K562 (cell line): ENCODE results near the gene HSPB1. TPM values are rescaled to one million over a fixed set of nuclear protein-coding genes. Genes with fewer than 3 reads are reported as not detected.

Experiments
- CTBP1 ChIP-seq: fragments of 450-650 bp; IDR thresholded peaks from 2 replicates; pipeline ENCODE4 v1.6.1; 2016; ENCODE audit warnings: borderline replicate concordance
- FOXM1 ChIP-seq, 2 experiments: fragments of 450-650 bp in 1 of 2; sonication (generic) in 1 of 2; formaldehyde crosslinking in 1 of 2; IDR thresholded peaks; 2 replicates each; pipeline versions ENCODE4 v1.6.1 to v1.9.0; 2017 to 2022; ENCODE audit warnings: low read depth in 2 of 2, mild to moderate bottlenecking in 2 of 2, missing genetic modification reagents in 1 of 2, moderate library complexity in 1 of 2
- HDAC1 ChIP-seq, 2 experiments: fragments of 450-650 bp; IDR thresholded peaks; 2 replicates each; pipeline ENCODE4 v1.6.1; 2016 to 2017; ENCODE audit warnings: inconsistent platforms in 1 of 2, mild to moderate bottlenecking in 1 of 2, moderate library complexity in 1 of 2
- NBN ChIP-seq: fragments of 450-650 bp; IDR thresholded peaks from 2 replicates; pipeline ENCODE4 v1.6.1; 2016; ENCODE audit warnings: low read depth, mild to moderate bottlenecking
- NONO ChIP-seq, 2 experiments: fragments of 200-400 bp in 1 of 2; fragments of 450-650 bp in 1 of 2; formaldehyde crosslinking in 1 of 2; IDR thresholded peaks; 2 replicates each; pipeline ENCODE4 v1.6.1; 2017; ENCODE audit warnings: low read depth in 2 of 2, mild to moderate bottlenecking in 2 of 2, moderate library complexity in 2 of 2, low read length in 1 of 2
- NUFIP1 ChIP-seq: fragments of 450-650 bp; IDR thresholded peaks from 2 replicates; pipeline ENCODE4 v1.6.1; 2018; ENCODE audit not compliant: partially characterized antibody
- POLR2B ChIP-seq: fragments of 450-650 bp; IDR thresholded peaks from 2 replicates; pipeline ENCODE4 v1.6.1; 2018; ENCODE audit warnings: low read depth; ENCODE audit not compliant: partially characterized antibody
- RBBP5 ChIP-seq: fragments of 200-600 bp; sonication (generic); IDR thresholded peaks from 2 replicates; pipeline ENCODE4 v1.6.1; 2012; ENCODE audit warnings: borderline replicate concordance, mild to moderate bottlenecking, low read length, control low read depth, inconsistent platforms; ENCODE audit not compliant: insufficient read depth, poor library complexity, severe bottlenecking
- SRF ChIP-seq, 2 experiments: fragments of 250-450, 450-650 bp in 1 of 2; sonication (Bioruptor Pico) in 1 of 2; sonication (generic) in 1 of 2; formaldehyde crosslinking; IDR thresholded peaks; 2 replicates each; pipeline versions ENCODE4 v1.5.0 to v1.5.1; 2020 to 2022; ENCODE audit warnings: mild to moderate bottlenecking in 1 of 2, missing genetic modification reagents in 1 of 2
- TRIM24 ChIP-seq, 2 experiments: fragments of 450-650 bp; IDR thresholded peaks; 2 replicates each; pipeline ENCODE4 v1.6.1; 2016
- ZKSCAN8 ChIP-seq: fragments of 200-800 bp; sonication (Bioruptor generic); IDR thresholded peaks from 2 replicates; pipeline ENCODE4 v1.6.1; 2016; ENCODE audit warnings: missing genetic modification characterization, missing compliant biosample characterization
- polyA plus RNA-seq, 8 experiments: library from polyadenylated mRNA; depleted of rRNA in 4 of 8; stranded (reverse) in 5 of 8; unstranded in 3 of 8; fragments of >200 nt; fragmentation: Nextera tagmentation in 2 of 8; fragmentation: Illumina TruSeq in 1 of 8; extraction: Ambion mirVana in 2 of 8; extraction: Trizol in 1 of 8; gene quantifications; 2 replicates each; pipeline versions ENCODE4 v1.2.1 to v1.2.3, GENCODE V29; 2011 to 2014; ENCODE audit warnings: inconsistent platforms in 1 of 8, missing spikeins in 1 of 8
- total RNA-seq, 7 experiments: library from RNA; depleted of rRNA in 6 of 7; stranded (reverse); fragments of >200 nt in 6 of 7; fragmentation: Illumina TruSeq in 2 of 7; extraction: Trizol in 2 of 7; gene quantifications; 2 replicates each; pipeline versions ENCODE4 v1.2.1 to v1.2.3, GENCODE V29; 2011 to 2021; ENCODE audit warnings: low replicate concordance in 1 of 7
- TF ChIP-seq, protein P1 (sequence below): fragments of 450-650 bp; formaldehyde crosslinking; IDR thresholded peaks from 2 replicates; pipeline ENCODE4 v1.4.0; 2020; ENCODE audit warnings: mild to moderate bottlenecking, moderate library complexity
- TF ChIP-seq, protein P2 (sequence below): fragments of 450-650 bp; formaldehyde crosslinking; IDR thresholded peaks from 2 replicates; pipeline ENCODE4 v1.4.0; 2020; ENCODE audit warnings: mild to moderate bottlenecking, moderate library complexity
- TF ChIP-seq, protein P3 (sequence below): sonication (generic); formaldehyde crosslinking; IDR thresholded peaks from 2 replicates; pipeline ENCODE4 v1.9.0; 2022; ENCODE audit warnings: mild to moderate bottlenecking, missing genetic modification reagents
- TF ChIP-seq, protein P4 (sequence below): sonication (generic); formaldehyde crosslinking; IDR thresholded peaks from 2 replicates; pipeline ENCODE4 v1.8.1; 2022; ENCODE audit warnings: missing genetic modification reagents
- TF ChIP-seq, protein P5 (sequence below): sonication (generic); formaldehyde crosslinking; IDR thresholded peaks from 2 replicates; pipeline ENCODE4 v1.8.0; 2022; ENCODE audit warnings: mild to moderate bottlenecking, missing genetic modification reagents
- TF ChIP-seq, protein P6 (sequence below): fragments of 450-650 bp; IDR thresholded peaks from 2 replicates; pipeline ENCODE4 v1.6.1; 2016; ENCODE audit warnings: low read depth, mild to moderate bottlenecking, moderate library complexity

Gene HSPB1
- total and polyA plus RNA-seq, 9 of the 15 experiments (the other 6 are each of a cell fraction or from before 2014, with no cell fraction given): 27.1 to 522 (median 138) TPM

DNA sequence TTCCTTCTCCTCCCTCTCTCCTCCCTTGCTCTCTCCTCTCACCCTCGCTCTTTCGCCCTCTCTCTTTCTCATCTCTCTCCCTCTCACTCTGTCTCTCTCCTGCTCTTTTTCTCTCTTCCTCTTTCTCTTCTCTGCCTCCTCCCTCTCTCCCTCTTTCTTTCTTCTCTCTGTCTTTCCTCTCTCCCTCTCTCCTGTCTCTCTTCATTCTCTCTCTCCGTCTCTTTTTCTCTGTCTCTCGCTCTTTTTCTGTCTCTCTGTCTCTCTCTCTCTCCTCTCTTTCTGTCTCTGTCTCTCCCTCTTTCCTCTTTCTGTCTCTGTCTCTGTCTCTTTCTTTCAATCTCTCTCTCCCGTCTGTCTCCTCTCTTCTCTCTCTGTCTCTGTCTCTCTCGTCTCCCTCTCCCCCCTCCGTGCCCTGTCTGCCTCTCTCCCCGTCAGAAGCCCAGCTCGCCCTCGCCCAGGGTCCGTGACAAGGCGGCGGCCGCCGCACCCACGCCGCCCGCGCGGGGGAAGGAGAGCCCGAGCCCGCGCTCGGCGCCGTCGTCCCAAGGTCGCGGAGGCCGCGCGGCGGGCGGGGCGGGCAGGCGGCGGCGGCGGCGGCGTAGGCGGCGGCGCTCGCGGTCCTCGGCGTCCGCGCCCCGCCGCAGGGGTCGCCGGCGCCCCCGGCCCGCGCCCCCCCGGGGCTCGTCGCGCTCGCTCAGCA lies 21.3 kb upstream of the HSPB1 start (continued):
- TF ChIP-seq, protein P1, sequence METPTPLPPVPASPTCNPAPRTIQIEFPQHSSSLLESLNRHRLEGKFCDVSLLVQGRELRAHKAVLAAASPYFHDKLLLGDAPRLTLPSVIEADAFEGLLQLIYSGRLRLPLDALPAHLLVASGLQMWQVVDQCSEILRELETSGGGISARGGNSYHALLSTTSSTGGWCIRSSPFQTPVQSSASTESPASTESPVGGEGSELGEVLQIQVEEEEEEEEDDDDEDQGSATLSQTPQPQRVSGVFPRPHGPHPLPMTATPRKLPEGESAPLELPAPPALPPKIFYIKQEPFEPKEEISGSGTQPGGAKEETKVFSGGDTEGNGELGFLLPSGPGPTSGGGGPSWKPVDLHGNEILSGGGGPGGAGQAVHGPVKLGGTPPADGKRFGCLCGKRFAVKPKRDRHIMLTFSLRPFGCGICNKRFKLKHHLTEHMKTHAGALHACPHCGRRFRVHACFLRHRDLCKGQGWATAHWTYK: no peak
- no peak for TF ChIP-seq NUFIP1
- TF ChIP-seq HDAC1 (IDR thresholded peaks at IDR 0.05): peak; percentile 55 to 76; a peak in 2 of 4 replicates
- TF ChIP-seq, protein P2, sequence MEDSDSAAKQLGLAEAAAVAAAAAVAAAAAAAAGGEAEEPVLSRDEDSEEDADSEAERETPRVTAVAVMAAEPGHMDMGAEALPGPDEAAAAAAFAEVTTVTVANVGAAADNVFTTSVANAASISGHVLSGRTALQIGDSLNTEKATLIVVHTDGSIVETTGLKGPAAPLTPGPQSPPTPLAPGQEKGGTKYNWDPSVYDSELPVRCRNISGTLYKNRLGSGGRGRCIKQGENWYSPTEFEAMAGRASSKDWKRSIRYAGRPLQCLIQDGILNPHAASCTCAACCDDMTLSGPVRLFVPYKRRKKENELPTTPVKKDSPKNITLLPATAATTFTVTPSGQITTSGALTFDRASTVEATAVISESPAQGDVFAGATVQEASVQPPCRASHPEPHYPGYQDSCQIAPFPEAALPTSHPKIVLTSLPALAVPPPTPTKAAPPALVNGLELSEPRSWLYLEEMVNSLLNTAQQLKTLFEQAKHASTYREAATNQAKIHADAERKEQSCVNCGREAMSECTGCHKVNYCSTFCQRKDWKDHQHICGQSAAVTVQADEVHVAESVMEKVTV (CRISPR knock-in tag): no peak
- TF ChIP-seq, protein P3, sequence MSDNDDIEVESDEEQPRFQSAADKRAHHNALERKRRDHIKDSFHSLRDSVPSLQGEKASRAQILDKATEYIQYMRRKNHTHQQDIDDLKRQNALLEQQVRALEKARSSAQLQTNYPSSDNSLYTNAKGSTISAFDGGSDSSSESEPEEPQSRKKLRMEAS (CRISPR knock-in tag): no peak
- TF ChIP-seq, protein P4, sequence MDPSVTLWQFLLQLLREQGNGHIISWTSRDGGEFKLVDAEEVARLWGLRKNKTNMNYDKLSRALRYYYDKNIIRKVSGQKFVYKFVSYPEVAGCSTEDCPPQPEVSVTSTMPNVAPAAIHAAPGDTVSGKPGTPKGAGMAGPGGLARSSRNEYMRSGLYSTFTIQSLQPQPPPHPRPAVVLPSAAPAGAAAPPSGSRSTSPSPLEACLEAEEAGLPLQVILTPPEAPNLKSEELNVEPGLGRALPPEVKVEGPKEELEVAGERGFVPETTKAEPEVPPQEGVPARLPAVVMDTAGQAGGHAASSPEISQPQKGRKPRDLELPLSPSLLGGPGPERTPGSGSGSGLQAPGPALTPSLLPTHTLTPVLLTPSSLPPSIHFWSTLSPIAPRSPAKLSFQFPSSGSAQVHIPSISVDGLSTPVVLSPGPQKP (CRISPR knock-in tag): no peak
- TF ChIP-seq ZKSCAN8 (CRISPR knock-in tag): no peak
- TF ChIP-seq CTBP1: peak; percentile 18; the same call in 1 of the 2 replicates
- TF ChIP-seq NONO (IDR thresholded peaks at IDR 0.05; ENCODE audit: low read depth in 2 of 2, low read length in 1 of 2): no peak
- TF ChIP-seq RBBP5: no peak
- TF ChIP-seq, protein P5, sequence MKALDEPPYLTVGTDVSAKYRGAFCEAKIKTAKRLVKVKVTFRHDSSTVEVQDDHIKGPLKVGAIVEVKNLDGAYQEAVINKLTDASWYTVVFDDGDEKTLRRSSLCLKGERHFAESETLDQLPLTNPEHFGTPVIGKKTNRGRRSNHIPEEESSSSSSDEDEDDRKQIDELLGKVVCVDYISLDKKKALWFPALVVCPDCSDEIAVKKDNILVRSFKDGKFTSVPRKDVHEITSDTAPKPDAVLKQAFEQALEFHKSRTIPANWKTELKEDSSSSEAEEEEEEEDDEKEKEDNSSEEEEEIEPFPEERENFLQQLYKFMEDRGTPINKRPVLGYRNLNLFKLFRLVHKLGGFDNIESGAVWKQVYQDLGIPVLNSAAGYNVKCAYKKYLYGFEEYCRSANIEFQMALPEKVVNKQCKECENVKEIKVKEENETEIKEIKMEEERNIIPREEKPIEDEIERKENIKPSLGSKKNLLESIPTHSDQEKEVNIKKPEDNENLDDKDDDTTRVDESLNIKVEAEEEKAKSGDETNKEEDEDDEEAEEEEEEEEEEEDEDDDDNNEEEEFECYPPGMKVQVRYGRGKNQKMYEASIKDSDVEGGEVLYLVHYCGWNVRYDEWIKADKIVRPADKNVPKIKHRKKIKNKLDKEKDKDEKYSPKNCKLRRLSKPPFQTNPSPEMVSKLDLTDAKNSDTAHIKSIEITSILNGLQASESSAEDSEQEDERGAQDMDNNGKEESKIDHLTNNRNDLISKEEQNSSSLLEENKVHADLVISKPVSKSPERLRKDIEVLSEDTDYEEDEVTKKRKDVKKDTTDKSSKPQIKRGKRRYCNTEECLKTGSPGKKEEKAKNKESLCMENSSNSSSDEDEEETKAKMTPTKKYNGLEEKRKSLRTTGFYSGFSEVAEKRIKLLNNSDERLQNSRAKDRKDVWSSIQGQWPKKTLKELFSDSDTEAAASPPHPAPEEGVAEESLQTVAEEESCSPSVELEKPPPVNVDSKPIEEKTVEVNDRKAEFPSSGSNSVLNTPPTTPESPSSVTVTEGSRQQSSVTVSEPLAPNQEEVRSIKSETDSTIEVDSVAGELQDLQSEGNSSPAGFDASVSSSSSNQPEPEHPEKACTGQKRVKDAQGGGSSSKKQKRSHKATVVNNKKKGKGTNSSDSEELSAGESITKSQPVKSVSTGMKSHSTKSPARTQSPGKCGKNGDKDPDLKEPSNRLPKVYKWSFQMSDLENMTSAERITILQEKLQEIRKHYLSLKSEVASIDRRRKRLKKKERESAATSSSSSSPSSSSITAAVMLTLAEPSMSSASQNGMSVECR (CRISPR knock-in tag): no peak
- TF ChIP-seq POLR2B: no peak
- TF ChIP-seq TRIM24 (IDR thresholded peaks at IDR 0.05): peak in 1 of 2 experiments; percentile 17; a peak in 1 of 4 replicates
- TF ChIP-seq, protein P6, sequence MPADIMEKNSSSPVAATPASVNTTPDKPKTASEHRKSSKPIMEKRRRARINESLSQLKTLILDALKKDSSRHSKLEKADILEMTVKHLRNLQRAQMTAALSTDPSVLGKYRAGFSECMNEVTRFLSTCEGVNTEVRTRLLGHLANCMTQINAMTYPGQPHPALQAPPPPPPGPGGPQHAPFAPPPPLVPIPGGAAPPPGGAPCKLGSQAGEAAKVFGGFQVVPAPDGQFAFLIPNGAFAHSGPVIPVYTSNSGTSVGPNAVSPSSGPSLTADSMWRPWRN: no peak
- 0 out of 2 replicates have a peak, but pooled peaks have one; percentile 45 for TF ChIP-seq NBN
- TF ChIP-seq FOXM1 (IDR thresholded peaks at IDR 0.05; ENCODE audit: low read depth): no peak
- no peak for TF ChIP-seq FOXM1 (CRISPR knock-in tag; IDR thresholded peaks at IDR 0.05; ENCODE audit: low read depth)
- TF ChIP-seq SRF (CRISPR knock-in tag; IDR thresholded peaks at IDR 0.05): no peak
